HG03342 (cell line): ENCODE results near the gene MTA3.
A peak's percentile ranks its signal among the peaks of the same experiment; 100 is the strongest.

Experiments
- ATAC-seq: cut with Tn5 transposase; IDR thresholded peaks from one replicate; pipeline ENCODE4 v1.9.1; 2021; ENCODE audit warnings: mild to moderate bottlenecking, moderate library complexity; ENCODE audit not compliant: unreplicated experiment

Gene MTA3

DNA sequence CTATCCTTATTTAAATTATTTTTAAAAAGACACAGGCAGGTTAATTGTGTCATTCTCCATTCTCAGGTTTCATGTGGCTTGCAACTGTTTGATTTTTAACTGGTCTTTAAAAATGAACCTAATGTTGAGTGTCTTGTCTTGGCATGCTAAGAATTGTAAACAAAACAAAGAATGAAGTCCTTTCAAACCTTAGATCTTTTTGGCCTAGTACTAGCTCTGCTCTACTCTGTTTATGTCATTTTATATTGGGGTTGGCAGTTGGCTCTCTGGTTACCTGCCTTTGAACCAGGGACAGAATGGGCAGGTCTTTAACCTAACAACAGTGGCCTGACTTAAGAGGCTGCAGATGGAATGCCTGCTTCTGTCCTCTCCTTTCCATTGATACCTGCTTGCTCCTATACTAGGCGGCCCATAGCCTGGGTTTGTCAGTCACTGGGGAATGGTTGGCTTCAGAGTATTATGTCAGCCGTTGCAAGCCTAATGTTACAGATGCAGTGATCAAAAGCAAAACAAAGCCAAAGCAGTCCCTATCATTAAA lies 85.5 kb downstream of the MTA3 start:
- no peak for ATAC-seq

DNA sequence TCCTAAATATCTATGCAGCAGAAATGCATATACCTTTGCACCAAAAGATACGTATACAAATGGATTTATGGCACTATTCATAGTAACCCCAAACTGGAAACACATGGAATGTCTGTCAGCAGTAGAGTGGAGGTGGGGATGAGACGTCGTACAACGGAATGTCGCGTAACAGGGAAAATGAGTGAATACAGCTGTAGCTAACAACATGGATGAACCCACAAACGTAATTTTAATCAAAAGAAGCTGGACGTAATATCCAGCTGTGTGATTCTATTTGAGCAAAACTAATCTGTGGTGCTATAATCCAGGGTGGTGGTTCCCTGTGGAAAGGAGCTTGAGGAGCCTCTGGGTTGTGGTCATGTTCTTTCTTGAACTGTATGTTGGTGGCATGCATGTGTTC lies 89.9 kb downstream of the MTA3 start:
- ATAC-seq = no peak

- no peak for ATAC-seq
Measured at GRCh38 chr2:42659609-42660008, 91.2 kb downstream of the MTA3 start.

- ATAC-seq = peak; percentile 88
Measured at GRCh38 chr2:42663106-42663780, 94.8 kb downstream of the MTA3 start.

DNA sequence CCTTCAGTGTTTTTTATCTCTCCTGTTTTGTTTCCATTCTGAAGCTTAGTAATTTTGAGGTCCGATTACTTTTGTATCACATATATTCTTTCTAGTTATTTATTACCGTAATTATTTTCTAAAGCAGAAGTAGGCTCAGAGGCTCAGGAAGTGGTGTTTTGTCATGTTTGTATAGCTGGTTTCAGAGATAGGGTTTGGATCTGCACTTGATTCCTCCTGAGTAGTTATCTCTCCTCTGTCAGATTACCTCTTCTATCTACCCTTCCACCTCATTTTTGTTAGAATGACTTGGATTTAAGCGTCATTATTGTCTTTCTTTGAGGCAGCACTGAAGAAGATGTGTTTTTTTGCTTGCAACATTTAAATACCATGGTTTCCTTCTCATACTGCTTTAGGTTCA lies 95.4 kb downstream of the MTA3 start:
- ATAC-seq = peak; percentile 47

GRCh38 chr2:42673989-42674579 lies 105.7 kb downstream of the MTA3 start:
- no peak for ATAC-seq

GRCh38 chr2:42675815-42676214 lies 107.4 kb downstream of the MTA3 start:
- ATAC-seq = no peak

DNA sequence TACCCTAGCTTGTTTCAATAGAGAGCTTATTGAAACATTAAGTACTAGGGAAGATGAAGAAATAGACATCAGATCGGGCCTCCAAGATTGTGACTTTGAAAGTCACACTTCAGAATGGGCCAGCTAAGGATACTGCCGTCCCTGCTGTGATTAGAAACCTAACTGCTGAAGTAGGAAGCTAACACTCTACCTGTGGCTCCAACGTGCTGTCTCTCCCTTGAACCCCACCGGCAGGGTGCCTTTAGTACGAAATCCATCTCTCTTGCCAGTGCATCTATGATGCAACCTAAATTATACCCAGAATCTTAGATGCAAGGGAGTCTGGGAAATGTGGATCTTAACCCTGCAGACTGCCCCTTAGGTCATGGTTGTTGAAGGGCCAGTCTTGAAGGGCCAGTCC lies 116.9 kb downstream of the MTA3 start:
- ATAC-seq = no peak

DNA sequence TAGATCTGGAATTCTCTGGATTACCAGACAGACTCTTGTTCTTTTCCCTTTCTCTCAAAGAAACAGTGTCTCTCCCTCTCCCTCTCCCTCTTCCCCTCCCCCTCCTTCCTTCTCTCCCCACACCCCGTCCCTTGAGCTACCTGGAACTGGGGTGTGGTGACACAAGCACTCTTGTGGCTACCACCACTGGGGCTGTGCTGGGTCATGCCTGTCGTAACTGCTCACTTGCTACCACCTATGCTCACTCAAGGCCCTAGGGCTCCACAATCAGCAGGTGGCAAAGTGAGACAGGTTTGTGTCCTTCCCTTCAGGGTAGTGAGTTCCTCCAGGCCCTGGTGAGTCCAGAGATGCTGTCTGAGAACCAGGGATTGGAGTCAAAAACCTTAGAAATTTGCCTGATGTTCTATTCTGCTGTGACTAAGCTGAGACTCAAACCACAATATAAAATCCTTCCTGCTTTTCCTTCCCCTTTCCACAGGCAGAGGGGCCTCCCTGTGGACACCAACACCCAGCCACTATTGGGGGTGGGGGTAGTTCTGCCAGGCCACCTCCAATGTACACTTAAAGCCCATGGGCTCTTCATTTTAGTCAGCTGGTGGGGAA lies 124.7 kb downstream of the MTA3 start:
- no peak for ATAC-seq

- ATAC-seq = no peak
Measured at GRCh38 chr2:42693688-42694479, 125.5 kb downstream of the MTA3 start.

GRCh38 chr2:42696987-42697386 lies 128.6 kb downstream of the MTA3 start:
- no peak for ATAC-seq

- no peak for ATAC-seq
Measured at GRCh38 chr2:42698940-42699339, 130.5 kb downstream of the MTA3 start.

DNA sequence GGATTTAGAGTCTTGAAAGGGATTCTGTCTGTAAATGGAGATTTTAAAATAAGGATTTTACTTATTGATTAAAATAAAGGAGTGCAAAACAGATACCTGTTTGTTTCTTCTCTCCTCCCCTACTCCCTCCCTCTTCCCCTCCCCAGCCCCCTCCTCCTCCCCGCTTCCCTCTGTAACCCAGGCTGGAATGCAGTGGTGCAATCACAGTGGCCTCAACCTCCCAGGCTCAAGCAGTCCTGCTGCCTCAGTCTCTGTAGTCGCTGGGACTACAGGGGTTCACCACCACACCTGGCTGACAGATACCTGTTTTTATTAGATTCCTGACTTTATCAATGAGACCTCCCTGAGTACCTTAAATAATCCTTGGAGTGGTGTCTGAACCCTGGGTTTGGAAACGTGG lies 138.4 kb downstream of the MTA3 start:
- ATAC-seq = no peak

- ATAC-seq = no peak
Measured at GRCh38 chr2:42708179-42708578, 139.7 kb downstream of the MTA3 start.

DNA sequence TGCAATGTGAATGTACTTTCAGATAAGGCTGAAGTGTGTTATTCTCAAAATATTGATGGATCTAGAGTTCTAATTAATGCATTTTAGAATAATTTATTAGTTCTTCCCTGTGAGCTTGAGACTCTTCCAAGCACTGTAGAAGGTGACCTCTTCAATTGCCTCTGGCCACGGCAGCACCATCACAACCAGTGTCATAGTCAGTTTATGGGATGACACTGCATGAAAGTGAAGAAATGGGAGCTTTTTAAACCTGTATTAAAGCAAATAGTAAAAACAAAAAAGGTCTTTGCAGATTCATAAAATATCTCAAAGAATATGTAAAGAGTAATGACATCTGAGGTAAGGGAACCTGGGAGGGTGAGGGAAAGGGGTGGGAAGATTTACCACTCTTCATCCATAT lies 143.5 kb downstream of the MTA3 start:
- no peak for ATAC-seq

DNA sequence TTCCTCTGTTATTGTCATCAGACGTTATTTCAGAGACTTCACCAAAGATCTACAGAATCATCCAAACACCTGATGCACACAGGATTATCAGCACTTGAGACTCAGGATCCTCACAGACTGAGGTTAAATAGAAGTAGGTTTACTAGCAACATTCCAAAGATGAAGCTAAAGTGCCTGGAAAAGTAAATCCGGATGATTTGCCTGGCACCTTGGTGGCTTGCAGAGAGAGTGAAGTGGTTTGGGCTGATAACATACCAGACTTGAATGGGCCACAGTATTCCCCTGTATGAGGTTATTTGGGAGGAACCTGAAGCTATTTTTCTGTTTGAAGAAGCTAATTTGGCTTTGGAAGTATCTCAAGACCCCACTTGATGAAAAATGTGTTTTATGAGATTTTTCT lies 144.5 kb downstream of the MTA3 start:
- no peak for ATAC-seq

DNA sequence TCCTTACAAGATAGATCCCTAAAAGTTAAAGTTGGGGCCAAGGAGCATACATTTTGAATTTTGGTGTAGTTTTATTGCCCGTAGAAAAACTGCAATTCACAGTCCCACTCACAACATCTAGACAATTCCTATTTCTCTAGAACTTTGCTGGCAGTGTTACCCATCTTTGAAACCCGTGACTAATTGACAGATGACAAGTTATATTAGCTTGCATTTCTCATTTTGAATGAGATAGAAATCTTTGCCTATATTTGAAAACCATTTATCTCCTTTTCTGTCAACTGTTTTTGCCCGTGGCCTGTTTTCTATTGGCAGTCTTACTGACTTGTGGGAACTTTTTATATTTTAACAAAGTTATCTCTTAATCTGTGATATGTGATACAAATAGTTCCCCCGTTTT lies 145.5 kb downstream of the MTA3 start:
- ATAC-seq = no peak

- ATAC-seq = no peak
Measured at GRCh38 chr2:42714686-42715085, 146.3 kb downstream of the MTA3 start.

- no peak for ATAC-seq
Measured at GRCh38 chr2:42721898-42722297, 153.5 kb downstream of the MTA3 start.

DNA sequence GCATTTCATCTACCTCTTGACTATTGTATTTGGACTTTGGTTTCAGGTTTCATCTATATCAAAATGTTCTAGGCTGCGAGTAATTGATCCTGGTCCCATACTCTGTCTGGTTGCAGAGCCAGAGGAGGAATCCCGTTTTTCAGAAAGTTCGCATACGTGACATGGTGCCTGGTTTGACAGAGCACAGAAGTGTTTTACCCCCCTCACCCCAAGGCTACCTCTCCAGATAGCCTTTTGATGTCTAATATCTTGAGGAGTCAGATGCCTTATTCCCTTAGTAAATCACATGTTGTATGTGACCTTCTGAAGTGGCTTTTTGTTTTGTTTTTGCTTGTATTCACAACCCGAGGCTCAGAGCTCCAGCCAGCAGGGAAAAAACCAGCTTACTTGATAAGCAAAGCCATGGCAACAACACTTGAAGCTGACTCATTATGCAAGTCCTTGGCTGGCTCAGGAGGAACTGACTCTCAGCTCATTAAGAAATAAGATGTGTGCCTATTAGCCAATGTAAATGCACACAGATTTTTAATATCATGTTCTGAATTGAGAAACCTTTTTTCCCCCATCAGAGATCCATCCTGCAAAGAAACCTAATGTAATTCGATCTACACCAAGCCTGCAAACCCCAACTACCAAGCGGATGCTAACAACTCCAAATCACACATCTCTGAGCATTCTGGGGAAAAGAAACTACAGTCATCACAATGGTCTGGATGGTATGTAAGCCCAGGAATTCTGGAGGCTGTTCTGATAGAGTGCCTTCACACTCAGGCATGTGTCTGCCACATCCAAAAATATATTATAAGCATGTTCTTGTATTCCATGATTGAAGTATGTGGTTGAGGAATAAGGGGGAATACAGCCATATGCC lies 154.1 kb downstream of the MTA3 start:
- ATAC-seq = peak; percentile 95

GRCh38 chr2:42723465-42723864 lies 155.0 kb downstream of the MTA3 start:
- ATAC-seq = no peak
